WTC11 (cell line): ENCODE results near the gene NANOGP8.

ENCODE experiments used
- ARID4B ChIP-seq: sonication (generic); formaldehyde crosslinking; IDR thresholded peaks from 2 replicates; pipeline ENCODE4 v1.8.0; 2023; ENCODE audit warnings: missing genetic modification reagents, mild to moderate bottlenecking, borderline replicate concordance
- CREM ChIP-seq: sonication (generic); formaldehyde crosslinking; IDR thresholded peaks from 2 replicates; pipeline ENCODE4 v1.8.1; 2022; ENCODE audit warnings: mild to moderate bottlenecking, missing genetic modification reagents, moderate library complexity
- FOXP1 ChIP-seq: sonication (generic); formaldehyde crosslinking; IDR thresholded peaks from 2 replicates; pipeline ENCODE4 v1.8.0; 2022; ENCODE audit warnings: missing genetic modification reagents, mild to moderate bottlenecking, moderate library complexity, borderline replicate concordance
- JUN ChIP-seq: sonication (generic); formaldehyde crosslinking; IDR thresholded peaks from 2 replicates; pipeline ENCODE4 v1.8.0; 2023; ENCODE audit warnings: mild to moderate bottlenecking, missing genetic modification reagents
- KAT7 ChIP-seq: sonication (generic); formaldehyde crosslinking; IDR thresholded peaks from 2 replicates; pipeline ENCODE4 v1.8.1; 2023; ENCODE audit warnings: missing genetic modification reagents, mild to moderate bottlenecking, borderline replicate concordance
- NR3C1 ChIP-seq: sonication (generic); formaldehyde crosslinking; conservative IDR thresholded peaks from 2 replicates; pipeline ENCODE4 v1.8.1; 2023; ENCODE audit warnings: low read depth, mild to moderate bottlenecking, missing genetic modification reagents
- TEAD4 ChIP-seq: sonication (generic); formaldehyde crosslinking; IDR thresholded peaks from 2 replicates; pipeline ENCODE4 v1.8.0; 2022; ENCODE audit warnings: mild to moderate bottlenecking, missing genetic modification reagents
- ZMAT4 ChIP-seq: fragments of 250-450 bp; sonication (Bioruptor Pico); IDR thresholded peaks from 2 replicates; pipeline ENCODE4 v1.9.0; 2021; ENCODE audit warnings: mild to moderate bottlenecking
- ZNF138 ChIP-seq: sonication (generic); formaldehyde crosslinking; conservative IDR thresholded peaks from 2 replicates; pipeline ENCODE4 v1.8.1; 2022; ENCODE audit warnings: mild to moderate bottlenecking, moderate library complexity, missing genetic modification reagents
- ZNF512 ChIP-seq: sonication (generic); formaldehyde crosslinking; IDR thresholded peaks from 2 replicates; pipeline ENCODE4 v1.8.1; 2022; ENCODE audit warnings: missing genetic modification reagents, borderline replicate concordance
- TF ChIP-seq, protein P1 (sequence below): sonication (generic); formaldehyde crosslinking; IDR thresholded peaks from 2 replicates; pipeline ENCODE4 v1.8.1; 2022; ENCODE audit warnings: low read depth, missing genetic modification reagents, borderline replicate concordance
- TF ChIP-seq, protein P2 (sequence below): fragments of 200-600 bp; IDR thresholded peaks from 2 replicates; pipeline ENCODE4 v1.8.0; 2022; ENCODE audit warnings: antibody characterized with exemption
- TF ChIP-seq, protein P3 (sequence below): sonication (generic); formaldehyde crosslinking; IDR thresholded peaks from 2 replicates; pipeline ENCODE4 v1.8.1; 2023; ENCODE audit warnings: mild to moderate bottlenecking, missing genetic modification reagents, moderate library complexity
- TF ChIP-seq, protein P4 (sequence below): sonication (generic); formaldehyde crosslinking; IDR thresholded peaks from 2 replicates; pipeline ENCODE4 v1.8.1; 2023; ENCODE audit warnings: mild to moderate bottlenecking, missing genetic modification reagents

- TF ChIP-seq, protein P1, sequence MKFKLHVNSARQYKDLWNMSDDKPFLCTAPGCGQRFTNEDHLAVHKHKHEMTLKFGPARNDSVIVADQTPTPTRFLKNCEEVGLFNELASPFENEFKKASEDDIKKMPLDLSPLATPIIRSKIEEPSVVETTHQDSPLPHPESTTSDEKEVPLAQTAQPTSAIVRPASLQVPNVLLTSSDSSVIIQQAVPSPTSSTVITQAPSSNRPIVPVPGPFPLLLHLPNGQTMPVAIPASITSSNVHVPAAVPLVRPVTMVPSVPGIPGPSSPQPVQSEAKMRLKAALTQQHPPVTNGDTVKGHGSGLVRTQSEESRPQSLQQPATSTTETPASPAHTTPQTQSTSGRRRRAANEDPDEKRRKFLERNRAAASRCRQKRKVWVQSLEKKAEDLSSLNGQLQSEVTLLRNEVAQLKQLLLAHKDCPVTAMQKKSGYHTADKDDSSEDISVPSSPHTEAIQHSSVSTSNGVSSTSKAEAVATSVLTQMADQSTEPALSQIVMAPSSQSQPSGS (CRISPR knock-in tag), result no peak
- TF ChIP-seq ZMAT4 (CRISPR knock-in tag) (no peak), TEAD4 (CRISPR knock-in tag) (no peak), ZNF138 (no peak), KAT7 (CRISPR knock-in tag) (no peak), ARID4B (CRISPR knock-in tag) (no peak), JUN (no peak), NR3C1 (CRISPR knock-in tag) (no peak), CREM (CRISPR knock-in tag) (no peak), FOXP1 (CRISPR knock-in tag) (no peak), ZNF512 (CRISPR knock-in tag) (no peak)
- TF ChIP-seq, protein P2, sequence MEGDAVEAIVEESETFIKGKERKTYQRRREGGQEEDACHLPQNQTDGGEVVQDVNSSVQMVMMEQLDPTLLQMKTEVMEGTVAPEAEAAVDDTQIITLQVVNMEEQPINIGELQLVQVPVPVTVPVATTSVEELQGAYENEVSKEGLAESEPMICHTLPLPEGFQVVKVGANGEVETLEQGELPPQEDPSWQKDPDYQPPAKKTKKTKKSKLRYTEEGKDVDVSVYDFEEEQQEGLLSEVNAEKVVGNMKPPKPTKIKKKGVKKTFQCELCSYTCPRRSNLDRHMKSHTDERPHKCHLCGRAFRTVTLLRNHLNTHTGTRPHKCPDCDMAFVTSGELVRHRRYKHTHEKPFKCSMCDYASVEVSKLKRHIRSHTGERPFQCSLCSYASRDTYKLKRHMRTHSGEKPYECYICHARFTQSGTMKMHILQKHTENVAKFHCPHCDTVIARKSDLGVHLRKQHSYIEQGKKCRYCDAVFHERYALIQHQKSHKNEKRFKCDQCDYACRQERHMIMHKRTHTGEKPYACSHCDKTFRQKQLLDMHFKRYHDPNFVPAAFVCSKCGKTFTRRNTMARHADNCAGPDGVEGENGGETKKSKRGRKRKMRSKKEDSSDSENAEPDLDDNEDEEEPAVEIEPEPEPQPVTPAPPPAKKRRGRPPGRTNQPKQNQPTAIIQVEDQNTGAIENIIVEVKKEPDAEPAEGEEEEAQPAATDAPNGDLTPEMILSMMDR, result no peak
- TF ChIP-seq, protein P3, sequence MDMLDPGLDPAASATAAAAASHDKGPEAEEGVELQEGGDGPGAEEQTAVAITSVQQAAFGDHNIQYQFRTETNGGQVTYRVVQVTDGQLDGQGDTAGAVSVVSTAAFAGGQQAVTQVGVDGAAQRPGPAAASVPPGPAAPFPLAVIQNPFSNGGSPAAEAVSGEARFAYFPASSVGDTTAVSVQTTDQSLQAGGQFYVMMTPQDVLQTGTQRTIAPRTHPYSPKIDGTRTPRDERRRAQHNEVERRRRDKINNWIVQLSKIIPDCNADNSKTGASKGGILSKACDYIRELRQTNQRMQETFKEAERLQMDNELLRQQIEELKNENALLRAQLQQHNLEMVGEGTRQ (CRISPR knock-in tag), result no peak
- TF ChIP-seq, protein P4, sequence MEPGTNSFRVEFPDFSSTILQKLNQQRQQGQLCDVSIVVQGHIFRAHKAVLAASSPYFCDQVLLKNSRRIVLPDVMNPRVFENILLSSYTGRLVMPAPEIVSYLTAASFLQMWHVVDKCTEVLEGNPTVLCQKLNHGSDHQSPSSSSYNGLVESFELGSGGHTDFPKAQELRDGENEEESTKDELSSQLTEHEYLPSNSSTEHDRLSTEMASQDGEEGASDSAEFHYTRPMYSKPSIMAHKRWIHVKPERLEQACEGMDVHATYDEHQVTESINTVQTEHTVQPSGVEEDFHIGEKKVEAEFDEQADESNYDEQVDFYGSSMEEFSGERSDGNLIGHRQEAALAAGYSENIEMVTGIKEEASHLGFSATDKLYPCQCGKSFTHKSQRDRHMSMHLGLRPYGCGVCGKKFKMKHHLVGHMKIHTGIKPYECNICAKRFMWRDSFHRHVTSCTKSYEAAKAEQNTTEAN (CRISPR knock-in tag), result no peak
Observed at GRCh38 chr15:35047528-35047927, 37.6 kb downstream of the NANOGP8 start.
